ENCODE results near the gene UXS1. TPM values are rescaled to one million over a fixed set of nuclear protein-coding genes. Genes with fewer than 3 reads are reported as not detected.

The UXS1 gene
- polyA plus RNA-seq, 3 donors, result 23.4 to 33.8 (median 29.3) TPM

DNA sequence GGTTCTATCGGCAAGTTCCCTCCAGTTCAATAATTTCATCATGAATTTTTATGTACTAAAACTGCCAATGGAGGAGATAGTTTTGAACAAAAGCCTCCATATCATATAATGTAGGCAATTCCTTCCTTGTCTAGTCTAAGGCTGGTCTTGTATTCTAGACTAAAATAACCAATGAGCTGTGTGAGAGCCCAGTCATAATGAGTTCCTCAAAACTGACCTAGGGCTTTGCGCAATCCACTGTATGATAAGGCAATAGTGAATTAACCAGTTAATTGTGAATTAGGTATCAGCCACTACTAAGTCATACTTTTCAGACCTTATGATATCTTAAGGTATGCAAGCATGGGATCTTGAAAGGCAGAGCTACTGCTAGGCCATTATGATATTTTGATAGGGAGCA, 7.6 kb upstream of the UXS1 start:
- Mint-ChIP-seq H3K4me3 (no peak overlapping the region), H3K9me3 (peaks cover 0 to 4% (median 0%) of the 10 kb centered on the region in 7 donors), H3K27me3 (ENCODE audit: low read depth in 3 of 3) (peaks cover 2 to 3% (median 2%) of the 10 kb centered on the region in 3 donors), H3K27ac (peak overlapping the region in 2 of 7 donors; percentile 25 to 70), H3K36me3 (no peaks in the 10 kb centered on the region), H3K4me1 (peaks cover 11% of the 10 kb centered on the region)
- no peak overlapping the region for H3K4me3 ChIP-seq (replicated peaks in 1 of 3; ENCODE audit: low read depth in 2 of 3, low read length in 3 of 3)
- TF ChIP-seq, protein P1, sequence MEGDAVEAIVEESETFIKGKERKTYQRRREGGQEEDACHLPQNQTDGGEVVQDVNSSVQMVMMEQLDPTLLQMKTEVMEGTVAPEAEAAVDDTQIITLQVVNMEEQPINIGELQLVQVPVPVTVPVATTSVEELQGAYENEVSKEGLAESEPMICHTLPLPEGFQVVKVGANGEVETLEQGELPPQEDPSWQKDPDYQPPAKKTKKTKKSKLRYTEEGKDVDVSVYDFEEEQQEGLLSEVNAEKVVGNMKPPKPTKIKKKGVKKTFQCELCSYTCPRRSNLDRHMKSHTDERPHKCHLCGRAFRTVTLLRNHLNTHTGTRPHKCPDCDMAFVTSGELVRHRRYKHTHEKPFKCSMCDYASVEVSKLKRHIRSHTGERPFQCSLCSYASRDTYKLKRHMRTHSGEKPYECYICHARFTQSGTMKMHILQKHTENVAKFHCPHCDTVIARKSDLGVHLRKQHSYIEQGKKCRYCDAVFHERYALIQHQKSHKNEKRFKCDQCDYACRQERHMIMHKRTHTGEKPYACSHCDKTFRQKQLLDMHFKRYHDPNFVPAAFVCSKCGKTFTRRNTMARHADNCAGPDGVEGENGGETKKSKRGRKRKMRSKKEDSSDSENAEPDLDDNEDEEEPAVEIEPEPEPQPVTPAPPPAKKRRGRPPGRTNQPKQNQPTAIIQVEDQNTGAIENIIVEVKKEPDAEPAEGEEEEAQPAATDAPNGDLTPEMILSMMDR (IDR thresholded peaks at IDR 0.05), result no peak
- no peaks in the 10 kb centered on the region for H3K27me3 ChIP-seq (ENCODE audit: control insufficient read depth in 2 of 2, insufficient read depth in 2 of 2, low read length in 2 of 2)
- peak; percentile 29 to 46 (median 32) for DNase-seq
- no peak overlapping the region for H2AFZ ChIP-seq (ENCODE audit: insufficient read depth, low read depth, low read length, poor library complexity, severe bottlenecking)
- no CpG with 5 or more reads among the region's 2 CpGs for WGBS (ENCODE audit: insufficient coverage)
- H3K4me1 ChIP-seq (ENCODE audit: control insufficient read depth in 1 of 2, insufficient read depth in 2 of 2, low read length in 2 of 2), result no peaks in the 10 kb centered on the region
- no peaks in the 10 kb centered on the region for H3K9me3 ChIP-seq (replicated peaks in 1 of 2; ENCODE audit: control insufficient read depth in 1 of 2, insufficient read depth in 1 of 2, low read length in 2 of 2)
- no peaks in the 10 kb centered on the region for H3K36me3 ChIP-seq (replicated peaks in 1 of 2; ENCODE audit: control insufficient read depth in 1 of 2, insufficient read depth in 2 of 2, low read length in 2 of 2)
- H3K27ac ChIP-seq (ENCODE audit: low read depth in 1 of 2, low read length in 2 of 2), result no peak overlapping the region
- H3K79me2 ChIP-seq (ENCODE audit: insufficient read depth, low read length), result no peaks in the 10 kb centered on the region
- intact Hi-C loops (cut with micrococcal nuclease), result no loop called here
- H4K20me1 ChIP-seq (ENCODE audit: insufficient read depth, low read length), result no peaks in the 10 kb centered on the region
- H3K4me2 ChIP-seq (replicated peaks; ENCODE audit: extremely low read depth, low read length, poor library complexity, severe bottlenecking), result no peak overlapping the region
- no peak overlapping the region for H3K9ac ChIP-seq (ENCODE audit: insufficient read depth, low read length, poor library complexity, severe bottlenecking)

DNA sequence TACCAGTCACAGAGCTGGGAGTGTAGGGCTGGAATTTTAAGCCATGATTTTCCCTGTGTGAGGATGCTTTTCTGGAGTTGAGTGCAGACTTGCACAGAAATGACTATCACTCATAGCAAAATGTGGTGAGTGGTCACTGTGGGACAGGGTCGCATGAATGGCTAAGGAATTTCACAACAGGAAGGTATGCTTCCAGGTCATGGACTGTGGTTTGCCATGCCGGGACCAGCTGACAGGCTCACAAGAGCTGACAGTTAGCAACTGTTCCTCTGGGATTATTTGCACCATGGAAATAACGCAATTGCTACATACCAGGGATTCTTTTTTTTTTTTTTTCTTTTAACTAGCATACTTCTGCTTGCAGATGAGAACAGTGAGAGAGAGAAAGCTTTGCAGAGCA, 3.8 kb upstream of the UXS1 start:
- WGBS (ENCODE audit: insufficient coverage), result 0% methylated on average over 2 of the region's 3 CpGs
- H2AFZ ChIP-seq (ENCODE audit: insufficient read depth, low read depth, low read length, poor library complexity, severe bottlenecking), result no peak overlapping the region
- Mint-ChIP-seq H3K27ac (peak overlapping the region in 1 of 7 donors; percentile 50), H3K4me3 (no peak overlapping the region), H3K36me3 (no peaks in the 10 kb centered on the region), H3K4me1 (peaks cover 21% of the 10 kb centered on the region), H3K27me3 (ENCODE audit: low read depth in 3 of 3) (peaks cover 1 to 3% (median 2%) of the 10 kb centered on the region in 3 donors), H3K9me3 (peaks cover 0 to 2% (median 0%) of the 10 kb centered on the region in 7 donors)
- no peak overlapping the region for H3K9ac ChIP-seq (ENCODE audit: insufficient read depth, low read length, poor library complexity, severe bottlenecking)
- no peak overlapping the region for H3K4me2 ChIP-seq (replicated peaks; ENCODE audit: extremely low read depth, low read length, poor library complexity, severe bottlenecking)
- H3K27ac ChIP-seq (ENCODE audit: low read depth in 1 of 2, low read length in 2 of 2), result no peak overlapping the region
- no peaks in the 10 kb centered on the region for H3K9me3 ChIP-seq (replicated peaks in 1 of 2; ENCODE audit: control insufficient read depth in 1 of 2, insufficient read depth in 1 of 2, low read length in 2 of 2)
- peak in 1 of 3 donors; percentile 70 for DNase-seq
- no peaks in the 10 kb centered on the region for H4K20me1 ChIP-seq (ENCODE audit: insufficient read depth, low read length)
- peaks cover 10% of the 10 kb centered on the region for H3K79me2 ChIP-seq (ENCODE audit: insufficient read depth, low read length)
- intact Hi-C loops (cut with micrococcal nuclease), result loop anchor here in 1 of 2 donors (10.0 kb wide), 1 partner anchor 337 kb away; no protein-coding TSS in a partner anchor
- no peak overlapping the region for H3K4me3 ChIP-seq (replicated peaks in 1 of 3; ENCODE audit: low read depth in 2 of 3, low read length in 3 of 3)
- H3K4me1 ChIP-seq (ENCODE audit: control insufficient read depth in 1 of 2, insufficient read depth in 2 of 2, low read length in 2 of 2), result peaks cover 9 to 12% of the 10 kb centered on the region in 2 donors
- H3K27me3 ChIP-seq (ENCODE audit: control insufficient read depth in 2 of 2, insufficient read depth in 2 of 2, low read length in 2 of 2), result no peaks in the 10 kb centered on the region
- TF ChIP-seq, protein P1 (IDR thresholded peaks at IDR 0.05), result no peak
- H3K36me3 ChIP-seq (replicated peaks in 1 of 2; ENCODE audit: control insufficient read depth in 1 of 2, insufficient read depth in 2 of 2, low read length in 2 of 2), result no peaks in the 10 kb centered on the region

Data from CD14-positive monocyte (primary cell).